Ovary (tissue), 9 donors: ENCODE results near the gene SUOX. TPM values are rescaled to one million over a fixed set of nuclear protein-coding genes. Genes with fewer than 3 reads are reported as not detected.
A peak's percentile ranks its signal among the peaks of the same experiment; 100 is the strongest.

ENCODE experiments used
- DNase-seq, 5 donors: peaks; one replicate each; pipeline ENCODE4 v3.0.0-alpha.2; 2019 to 2020
- H3K27ac ChIP-seq, 2 donors: fragments of 200-600 bp; one replicate each; pipeline versions ENCODE4 v1.5.1 to v1.8.0; 2019 to 2022
- H3K27me3 ChIP-seq: fragments of 200-600 bp; one replicate; pipeline ENCODE4 v1.8.0; 2022
- H3K36me3 ChIP-seq: fragments of 200-600 bp; sonication (generic); one replicate; pipeline ENCODE4 v1.5.1; 2019
- H3K4me1 ChIP-seq: one replicate; pipeline ENCODE4 v1.8.1; 2013; ENCODE audit warnings: mild to moderate bottlenecking, moderate library complexity; ENCODE audit not compliant: insufficient read depth
- H3K4me3 ChIP-seq: fragments of 200-600 bp; sonication (generic); one replicate; pipeline ENCODE4 v1.5.1; 2017
- H3K9me3 ChIP-seq, 2 donors: fragments of 200-600 bp in 1 of 2; sonication (generic) in 1 of 2; one replicate each; pipeline versions ENCODE4 v1.5.1 to v1.8.1; 2013 to 2019; ENCODE audit warnings: mild to moderate bottlenecking in 1 of 2, moderate library complexity in 1 of 2
- EP300 ChIP-seq: sonication (generic); formaldehyde crosslinking; IDR thresholded peaks from one replicate; pipeline ENCODE4 v1.6.1; 2017; ENCODE audit warnings: antibody characterized with exemption
- POLR2A ChIP-seq: fragments of 450-650 bp; IDR thresholded peaks from one replicate; pipeline ENCODE4 v1.6.1; 2017; ENCODE audit warnings: antibody characterized with exemption, mild to moderate bottlenecking, moderate library complexity
- WGBS, 3 donors: extraction: QIAGEN DNeasy Blood & Tissue Kit in 1 of 3; methylation state at CpG; one replicate each; pipeline versions ENCODE4 v1.1.5 to v1.1.7; 2013 to 2017; 5-methylcytosine and 5-hydroxymethylcytosine counted together
- intact Hi-C, 4 donors: fragments of 100-400 bp; cut with DNase I; formaldehyde crosslinking; loops; one replicate each; pipeline versions ENCODE4 v1.11.0 to v1.15.1; 2022 to 2023
- polyA plus RNA-seq, 2 donors: library from polyadenylated mRNA; stranded (reverse); fragments of 200-250 nt in 1 of 2; fragments of 350-450 nt in 1 of 2; fragmentation: Illumina TruSeq in 1 of 2; extraction: RNeasy Lipid Tissue Mini Kit (QIAGEN cat#74804) in 1 of 2; gene quantifications; one replicate each; pipeline ENCODE4 v1.2.3, GENCODE V29; 2013 to 2014
- total RNA-seq, 7 donors: library from RNA; depleted of rRNA in 2 of 7; stranded (reverse); fragments of >200 nt in 2 of 7; fragmentation: NEBNext Ultra II Directional in 3 of 7; extraction: Animal tissue kit (Norgen Biotek cat#: 25700) in 3 of 7; gene quantifications; one replicate each; pipeline versions ENCODE4 v1.1.0 to v1.2.4, GENCODE V29; 2016 to 2023
- TF ChIP-seq, protein P1 (sequence below), 3 donors: fragments of 450-650 bp in 2 of 3; fragments of 200-600 bp in 1 of 3; IDR thresholded peaks; one replicate each; pipeline versions ENCODE4 v1.5.1 to v1.8.0; 2016 to 2022; ENCODE audit warnings: antibody characterized with exemption in 3 of 3, mild to moderate bottlenecking in 1 of 3
- donor health status: DM: no; HTN: no; CAD: no; lungs with moderate emphysema.
- donor health status: DM: no; HTN: no; CAD: no.
- donor health status: Bipolar disorder and iron deficiency.
- donor health status: DM: yes; HTN: yes; CAD: no.
- donor health status: DM: no; HTN: no; CAD: no.
- donor health status: DM: yes; HTN: yes; CAD: no.

SUOX gene
- total and polyA plus RNA-seq, 9 donors: 18.0 to 39.4 (median 31.9) TPM

DNA sequence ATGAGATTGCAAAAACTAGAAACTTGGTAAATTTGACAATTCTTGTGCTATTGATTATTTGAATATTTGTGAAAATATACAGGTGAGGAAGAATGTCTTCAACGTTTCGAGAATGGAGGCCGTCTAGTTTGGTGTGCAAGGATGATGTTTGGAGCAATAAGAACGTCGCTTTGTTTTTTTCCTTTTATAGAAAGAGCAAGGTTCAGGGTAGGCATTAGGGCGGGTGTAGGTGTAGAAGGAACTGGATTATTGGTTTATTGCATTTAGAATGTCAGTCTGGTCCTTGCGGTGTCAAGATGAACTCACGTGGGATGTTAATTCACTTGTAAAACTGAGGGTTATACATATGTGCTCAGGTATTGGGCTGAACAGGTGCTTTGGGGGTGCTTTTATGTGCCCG, 45.8 kb downstream of the SUOX start:
- Histone ChIP-seq H3K4me1 (no peaks in the 10 kb centered on the region), H3K9me3 (no peaks in the 10 kb centered on the region), H3K4me3 (peak overlapping the region; percentile 85), H3K27me3 (no peaks in the 10 kb centered on the region), H3K27ac (no peak overlapping the region), H3K36me3 (no peaks in the 10 kb centered on the region)
- WGBS, 3 donors: 20 to 38% (median 21%) methylated on average over 9 of the region's 9 CpGs
- no peak for DNase-seq
- no peak for TF ChIP-seq POLR2A
- TF ChIP-seq EP300: no peak
- TF ChIP-seq, protein P1, sequence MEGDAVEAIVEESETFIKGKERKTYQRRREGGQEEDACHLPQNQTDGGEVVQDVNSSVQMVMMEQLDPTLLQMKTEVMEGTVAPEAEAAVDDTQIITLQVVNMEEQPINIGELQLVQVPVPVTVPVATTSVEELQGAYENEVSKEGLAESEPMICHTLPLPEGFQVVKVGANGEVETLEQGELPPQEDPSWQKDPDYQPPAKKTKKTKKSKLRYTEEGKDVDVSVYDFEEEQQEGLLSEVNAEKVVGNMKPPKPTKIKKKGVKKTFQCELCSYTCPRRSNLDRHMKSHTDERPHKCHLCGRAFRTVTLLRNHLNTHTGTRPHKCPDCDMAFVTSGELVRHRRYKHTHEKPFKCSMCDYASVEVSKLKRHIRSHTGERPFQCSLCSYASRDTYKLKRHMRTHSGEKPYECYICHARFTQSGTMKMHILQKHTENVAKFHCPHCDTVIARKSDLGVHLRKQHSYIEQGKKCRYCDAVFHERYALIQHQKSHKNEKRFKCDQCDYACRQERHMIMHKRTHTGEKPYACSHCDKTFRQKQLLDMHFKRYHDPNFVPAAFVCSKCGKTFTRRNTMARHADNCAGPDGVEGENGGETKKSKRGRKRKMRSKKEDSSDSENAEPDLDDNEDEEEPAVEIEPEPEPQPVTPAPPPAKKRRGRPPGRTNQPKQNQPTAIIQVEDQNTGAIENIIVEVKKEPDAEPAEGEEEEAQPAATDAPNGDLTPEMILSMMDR (IDR thresholded peaks at IDR 0.05): no peak
- intact Hi-C loops: loop anchor here in 2 of 4 donors (10.0 kb wide), 2 partner anchors 48 to 298 kb away; partner anchors contain the start of genes GDF11 (in 1 of the 2) and SUOX (in 1 of the 2)

DNA sequence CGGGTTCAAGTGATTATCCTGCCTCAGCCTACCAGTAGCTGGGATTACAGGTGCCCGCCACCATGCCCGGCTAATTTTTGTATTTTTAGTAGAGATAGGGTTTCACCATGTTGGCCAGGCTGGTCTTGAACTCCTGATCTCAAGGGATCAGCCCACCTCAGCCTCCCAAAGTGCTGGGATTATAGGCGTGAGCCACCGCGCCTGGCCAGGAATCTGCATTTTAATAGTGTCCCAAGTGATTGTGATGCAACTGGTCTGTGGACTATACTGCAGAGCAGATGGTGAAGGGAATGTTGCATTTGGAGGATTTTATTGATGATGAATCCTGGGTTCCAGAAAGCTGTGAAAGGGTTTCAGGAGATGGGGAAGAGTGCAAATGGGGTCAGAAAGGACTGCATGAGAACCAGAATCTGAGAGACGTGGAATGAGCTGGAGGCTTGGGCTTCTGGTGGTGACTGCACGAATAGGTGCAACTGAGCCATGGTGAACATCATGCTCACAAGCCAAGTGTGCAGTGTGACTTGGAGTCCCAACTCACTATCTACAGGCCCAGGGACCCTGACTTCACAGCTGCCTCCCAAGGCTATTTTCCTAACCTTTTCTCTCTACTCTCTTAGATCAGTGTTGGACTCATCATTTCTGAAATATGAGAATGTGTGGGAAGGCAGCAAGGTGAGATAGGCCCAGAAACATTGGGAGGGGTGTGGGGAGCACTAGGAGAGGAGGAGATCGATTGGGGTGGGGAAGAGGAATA, 49.1 kb downstream of the SUOX start:
- TF ChIP-seq EP300 (no peak), POLR2A (no peak)
- TF ChIP-seq, protein P1 (IDR thresholded peaks at IDR 0.05): no peak
- Histone ChIP-seq H3K27ac (no peak overlapping the region), H3K27me3 (no peaks in the 10 kb centered on the region), H3K4me1 (no peaks in the 10 kb centered on the region), H3K36me3 (no peaks in the 10 kb centered on the region), H3K9me3 (no peaks in the 10 kb centered on the region), H3K4me3 (no peak overlapping the region)
- no peak for DNase-seq
- 67 to 79% (median 74%) methylated on average over 9 of the region's 9 CpGs for WGBS, 3 donors
- intact Hi-C loops: loop anchor here in 2 of 4 donors (10.0 kb wide), 2 partner anchors 51 to 301 kb away; partner anchors contain the start of genes GDF11 (in 1 of the 2) and SUOX (in 1 of the 2)

DNA sequence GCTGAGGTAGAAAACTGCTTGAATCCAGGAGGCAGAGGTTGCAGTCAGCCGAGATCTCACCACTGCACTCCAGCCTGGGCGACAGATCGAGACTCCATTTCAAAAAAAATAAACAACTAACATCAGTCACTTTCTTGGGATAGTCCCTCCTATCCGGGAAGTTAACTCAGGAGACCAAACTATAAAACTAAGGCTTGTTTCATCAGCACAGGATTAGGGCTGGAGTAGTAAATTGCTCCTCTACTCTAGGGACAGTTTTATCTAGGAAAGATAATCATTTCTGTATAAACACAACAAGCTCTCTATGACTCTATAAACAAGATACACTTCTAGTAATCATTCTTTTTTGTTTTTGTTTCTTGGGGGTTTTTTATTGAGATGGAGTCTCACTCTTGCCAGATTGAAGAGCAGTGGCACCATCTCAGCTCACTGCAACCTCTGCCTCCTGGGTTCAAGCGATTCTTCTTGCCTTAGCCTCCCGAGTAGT, 56.4 kb downstream of the SUOX start:
- DNase-seq: no peak
- Histone ChIP-seq H3K9me3 (no peaks in the 10 kb centered on the region), H3K4me1 (no peaks in the 10 kb centered on the region), H3K27me3 (no peaks in the 10 kb centered on the region), H3K36me3 (no peaks in the 10 kb centered on the region), H3K4me3 (no peak overlapping the region), H3K27ac (no peak overlapping the region)
- 71 to 81% (median 72%) methylated on average over 6 of the region's 6 CpGs for WGBS, 3 donors
- TF ChIP-seq, protein P1 (IDR thresholded peaks at IDR 0.05): no peak
- TF ChIP-seq POLR2A: no peak
- no peak for TF ChIP-seq EP300
- intact Hi-C loops: no loop called here

Other genes starting within 250 kb of the SUOX start
- gene SARNP, start 179.6 kb upstream of the SUOX start, total RNA-seq: 10 to 100 TPM; 48.0 to 60.8 (median 58.6) TPM
- 10 to 100 TPM; 71.6 to 89.3 TPM for gene SARNP, start 179.6 kb upstream of the SUOX start, polyA plus RNA-seq
- gene ORMDL2, start 179.2 kb upstream of the SUOX start, total RNA-seq: 10 to 100 TPM in 6 of 7 donors, 1 to 10 TPM in 1; 8.6 to 38.9 (median 20.8) TPM
- 10 to 100 TPM; 15.7 to 35.5 TPM for gene ORMDL2, start 179.2 kb upstream of the SUOX start, polyA plus RNA-seq
- 10 to 100 TPM; 15.7 to 32.8 (median 23.0) TPM for gene DNAJC14, start 167.7 kb upstream of the SUOX start, total RNA-seq
- 10 to 100 TPM; 19.3 to 26.8 TPM for gene DNAJC14, start 167.7 kb upstream of the SUOX start, polyA plus RNA-seq
- 10 to 100 TPM in 6 of 7 donors, 1 to 10 TPM in 1; 3.6 to 42.7 (median 23.3) TPM for gene MMP19, start 154.3 kb upstream of the SUOX start, total RNA-seq
- 10 to 100 TPM; 11.3 to 23.3 TPM for gene MMP19, start 154.3 kb upstream of the SUOX start, polyA plus RNA-seq
- 10 to 100 TPM; 18.9 to 25.7 (median 21.7) TPM for gene PYM1, start 69.4 kb upstream of the SUOX start, total RNA-seq
- 10 to 100 TPM; 22.5 to 25.2 TPM for gene PYM1, start 69.4 kb upstream of the SUOX start, polyA plus RNA-seq
- 10 to 100 TPM; 13.3 to 50.1 (median 26.0) TPM for gene DGKA, start 66.1 kb upstream of the SUOX start, total RNA-seq
- gene DGKA, start 66.1 kb upstream of the SUOX start, polyA plus RNA-seq: 10 to 100 TPM; 15.7 to 40.4 TPM
- gene PMEL, start 31.2 kb upstream of the SUOX start, total RNA-seq: 10 to 100 TPM in 1 of 7 donors, 1 to 10 TPM in 6; 2.0 to 11.5 (median 3.7) TPM
- gene PMEL, start 31.2 kb upstream of the SUOX start, polyA plus RNA-seq: 1 to 10 TPM; 2.0 to 2.7 TPM
- 10 to 100 TPM; 18.3 to 33.9 (median 31.3) TPM for gene CDK2, start 30.4 kb upstream of the SUOX start, total RNA-seq
- 10 to 100 TPM; 21.7 to 21.8 TPM for gene CDK2, start 30.4 kb upstream of the SUOX start, polyA plus RNA-seq
- 100 to 1,000 TPM in 5 of 7 donors, 10 to 100 TPM in 2; 60.4 to 136 (median 117) TPM for gene RAB5B, start 23.2 kb upstream of the SUOX start, total RNA-seq
- gene RAB5B, start 23.2 kb upstream of the SUOX start, polyA plus RNA-seq: 100 to 1,000 TPM in 1 of 2 donors, 10 to 100 TPM in 1; 81.7 to 217 TPM
- 10 to 100 TPM in 5 of 7 donors, 1 to 10 TPM in 2; 4.0 to 33.2 (median 20.0) TPM for gene IKZF4, start 23.8 kb downstream of the SUOX start, total RNA-seq
- gene IKZF4, start 23.8 kb downstream of the SUOX start, polyA plus RNA-seq: 10 to 100 TPM in 1 of 2 donors, 1 to 10 TPM in 1; 6.2 to 12.5 TPM
- 1,000 to 10,000 TPM in 1 of 7 donors, 100 to 1,000 TPM in 2, 10 to 100 TPM in 4; 16.2 to 2,562 (median 59.7) TPM for gene RPS26, start 44.6 kb downstream of the SUOX start, total RNA-seq
- gene RPS26, start 44.6 kb downstream of the SUOX start, polyA plus RNA-seq: 1,000 to 10,000 TPM in 1 of 2 donors, 100 to 1,000 TPM in 1; 198 to 1,468 TPM
- 10 to 100 TPM in 1 of 7 donors, 1 to 10 TPM in 5, under 1 TPM in 1; 0.72 to 20.6 (median 3.3) TPM for gene ERBB3, start 82.9 kb downstream of the SUOX start, total RNA-seq
- 1 to 10 TPM; 1.1 to 5.0 TPM for gene ERBB3, start 82.9 kb downstream of the SUOX start, polyA plus RNA-seq
- 10 to 100 TPM; 65.6 to 86.2 (median 77.0) TPM for gene PA2G4, start 107.3 kb downstream of the SUOX start, total RNA-seq
- 100 to 1,000 TPM in 1 of 2 donors, 10 to 100 TPM in 1; 86.5 to 219 TPM for gene PA2G4, start 107.3 kb downstream of the SUOX start, polyA plus RNA-seq
- 1,000 to 10,000 TPM; 6,021 to 8,245 (median 6,510) TPM for gene RPL41, start 119.4 kb downstream of the SUOX start, total RNA-seq
- gene RPL41, start 119.4 kb downstream of the SUOX start, polyA plus RNA-seq: over 10,000 TPM; 11,306 to 11,451 TPM
- gene ZC3H10, start 121.0 kb downstream of the SUOX start, total RNA-seq: 10 to 100 TPM in 4 of 7 donors, 1 to 10 TPM in 3; 1.8 to 14.7 (median 10.7) TPM
- gene ZC3H10, start 121.0 kb downstream of the SUOX start, polyA plus RNA-seq: 1 to 10 TPM; 4.4 to 5.2 TPM
- gene ESYT1, start 131.0 kb downstream of the SUOX start, total RNA-seq: 100 to 1,000 TPM in 3 of 7 donors, 10 to 100 TPM in 4; 80.3 to 139 (median 97.3) TPM
- 100 to 1,000 TPM in 1 of 2 donors, 10 to 100 TPM in 1; 62.3 to 102 TPM for gene ESYT1, start 131.0 kb downstream of the SUOX start, polyA plus RNA-seq
- 10 to 100 TPM; 65.9 to 99.2 (median 73.4) TPM for gene MYL6B, start 155.3 kb downstream of the SUOX start, total RNA-seq
- 10 to 100 TPM; 32.8 to 77.3 TPM for gene MYL6B, start 155.3 kb downstream of the SUOX start, polyA plus RNA-seq
- gene MYL6, start 161.1 kb downstream of the SUOX start, total RNA-seq: 1,000 to 10,000 TPM in 5 of 7 donors, 100 to 1,000 TPM in 2; 782 to 1,485 (median 1,329) TPM
- gene MYL6, start 161.1 kb downstream of the SUOX start, polyA plus RNA-seq: 1,000 to 10,000 TPM; 1,579 to 3,375 TPM
- 100 to 1,000 TPM in 5 of 7 donors, 10 to 100 TPM in 2; 57.9 to 172 (median 117) TPM for gene SMARCC2, start 192.2 kb downstream of the SUOX start, total RNA-seq
- 100 to 1,000 TPM in 1 of 2 donors, 10 to 100 TPM in 1; 66.4 to 139 TPM for gene SMARCC2, start 192.2 kb downstream of the SUOX start, polyA plus RNA-seq
- gene RNF41, start 224.6 kb downstream of the SUOX start, total RNA-seq: 10 to 100 TPM; 34.1 to 55.6 (median 40.6) TPM
- 10 to 100 TPM; 29.4 to 45.1 TPM for gene RNF41, start 224.6 kb downstream of the SUOX start, polyA plus RNA-seq
- gene NABP2, start 227.1 kb downstream of the SUOX start, total RNA-seq: 10 to 100 TPM; 19.8 to 43.7 (median 28.9) TPM
- 10 to 100 TPM; 25.0 to 37.5 TPM for gene NABP2, start 227.1 kb downstream of the SUOX start, polyA plus RNA-seq
- gene SLC39A5, start 232.8 kb downstream of the SUOX start, total RNA-seq: under 1 TPM; 0.25 to 0.85 (median 0.69) TPM
- gene SLC39A5, start 232.8 kb downstream of the SUOX start, polyA plus RNA-seq: under 1 TPM in 1 of 2 donors, not detected in 1; 0.28 TPM